ENCODE data around the gene MORF4L1.

DNA sequence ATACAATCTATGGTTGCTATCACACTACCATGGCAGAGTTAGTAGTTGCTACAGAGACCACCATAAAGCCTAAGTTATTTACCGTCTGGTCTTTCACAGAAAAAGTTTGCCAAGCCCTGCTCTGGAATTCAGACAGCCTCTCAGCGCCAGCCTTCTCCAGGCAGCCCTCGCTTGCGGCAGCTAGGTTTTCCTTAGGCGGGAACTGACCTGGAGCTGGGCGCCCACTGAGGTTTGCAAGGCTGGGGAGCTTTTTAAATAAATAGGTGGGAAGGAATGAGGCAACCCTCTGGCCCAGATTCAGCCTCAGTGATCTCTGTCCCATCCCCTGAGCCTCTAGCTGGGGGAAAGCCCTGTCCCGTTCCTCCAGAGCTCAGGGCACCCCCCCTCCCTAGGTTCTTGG, 71.0 kb downstream of the MORF4L1 start:
- TF ChIP-seq, protein P1, sequence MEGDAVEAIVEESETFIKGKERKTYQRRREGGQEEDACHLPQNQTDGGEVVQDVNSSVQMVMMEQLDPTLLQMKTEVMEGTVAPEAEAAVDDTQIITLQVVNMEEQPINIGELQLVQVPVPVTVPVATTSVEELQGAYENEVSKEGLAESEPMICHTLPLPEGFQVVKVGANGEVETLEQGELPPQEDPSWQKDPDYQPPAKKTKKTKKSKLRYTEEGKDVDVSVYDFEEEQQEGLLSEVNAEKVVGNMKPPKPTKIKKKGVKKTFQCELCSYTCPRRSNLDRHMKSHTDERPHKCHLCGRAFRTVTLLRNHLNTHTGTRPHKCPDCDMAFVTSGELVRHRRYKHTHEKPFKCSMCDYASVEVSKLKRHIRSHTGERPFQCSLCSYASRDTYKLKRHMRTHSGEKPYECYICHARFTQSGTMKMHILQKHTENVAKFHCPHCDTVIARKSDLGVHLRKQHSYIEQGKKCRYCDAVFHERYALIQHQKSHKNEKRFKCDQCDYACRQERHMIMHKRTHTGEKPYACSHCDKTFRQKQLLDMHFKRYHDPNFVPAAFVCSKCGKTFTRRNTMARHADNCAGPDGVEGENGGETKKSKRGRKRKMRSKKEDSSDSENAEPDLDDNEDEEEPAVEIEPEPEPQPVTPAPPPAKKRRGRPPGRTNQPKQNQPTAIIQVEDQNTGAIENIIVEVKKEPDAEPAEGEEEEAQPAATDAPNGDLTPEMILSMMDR (IDR thresholded peaks at IDR 0.05; ENCODE audit: poor library complexity), result no peak
- TF ChIP-seq EZH2 (IDR thresholded peaks at IDR 0.05; ENCODE audit: borderline replicate concordance), result no peak
